Effector CD4-positive, alpha-beta T cell (primary cell): Measurements from ENCODE around the gene MIEF1.

ENCODE experiments used
- DNase-seq: peaks from one replicate; pipeline ENCODE4 v3.0.0-alpha.2; 2020

MIEF1 gene

DNA sequence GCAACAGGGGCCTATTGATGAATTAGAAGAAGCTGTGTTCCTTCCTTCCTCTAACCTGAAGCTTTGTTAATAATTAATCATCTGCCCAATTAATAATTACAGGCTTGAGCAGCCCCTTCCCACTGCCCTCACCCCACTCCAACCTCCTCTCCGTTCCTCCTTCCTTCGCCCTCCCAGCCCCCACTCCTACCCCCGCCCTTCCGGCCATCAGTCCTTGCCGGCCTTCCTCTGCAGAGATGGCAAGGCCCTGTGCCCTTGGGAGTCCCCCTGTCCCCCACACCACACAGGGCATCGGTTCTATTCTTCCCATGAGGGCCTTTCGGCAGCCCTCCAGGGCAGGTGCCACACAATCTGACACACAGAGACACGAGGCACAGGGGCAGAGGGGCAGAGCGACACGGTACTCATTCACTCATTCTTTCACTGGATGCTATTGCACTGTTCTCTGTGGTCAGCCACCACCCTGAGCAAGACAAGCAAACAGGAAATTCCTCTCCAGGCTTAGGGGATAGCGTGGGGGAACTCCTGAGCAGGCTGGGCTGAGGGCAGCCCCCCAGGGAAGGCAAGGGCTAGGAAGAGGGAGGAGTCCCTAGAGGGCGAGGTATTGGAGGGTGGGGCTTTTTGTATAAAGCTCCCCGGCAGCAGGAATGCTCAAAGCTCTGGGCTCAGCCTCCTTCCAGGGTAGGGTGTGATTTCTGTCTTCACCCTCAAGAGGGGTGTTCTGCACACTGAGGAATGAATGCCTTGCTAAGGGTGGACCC lies 30.5 kb upstream of the MIEF1 start:
- DNase-seq = no peak

DNA sequence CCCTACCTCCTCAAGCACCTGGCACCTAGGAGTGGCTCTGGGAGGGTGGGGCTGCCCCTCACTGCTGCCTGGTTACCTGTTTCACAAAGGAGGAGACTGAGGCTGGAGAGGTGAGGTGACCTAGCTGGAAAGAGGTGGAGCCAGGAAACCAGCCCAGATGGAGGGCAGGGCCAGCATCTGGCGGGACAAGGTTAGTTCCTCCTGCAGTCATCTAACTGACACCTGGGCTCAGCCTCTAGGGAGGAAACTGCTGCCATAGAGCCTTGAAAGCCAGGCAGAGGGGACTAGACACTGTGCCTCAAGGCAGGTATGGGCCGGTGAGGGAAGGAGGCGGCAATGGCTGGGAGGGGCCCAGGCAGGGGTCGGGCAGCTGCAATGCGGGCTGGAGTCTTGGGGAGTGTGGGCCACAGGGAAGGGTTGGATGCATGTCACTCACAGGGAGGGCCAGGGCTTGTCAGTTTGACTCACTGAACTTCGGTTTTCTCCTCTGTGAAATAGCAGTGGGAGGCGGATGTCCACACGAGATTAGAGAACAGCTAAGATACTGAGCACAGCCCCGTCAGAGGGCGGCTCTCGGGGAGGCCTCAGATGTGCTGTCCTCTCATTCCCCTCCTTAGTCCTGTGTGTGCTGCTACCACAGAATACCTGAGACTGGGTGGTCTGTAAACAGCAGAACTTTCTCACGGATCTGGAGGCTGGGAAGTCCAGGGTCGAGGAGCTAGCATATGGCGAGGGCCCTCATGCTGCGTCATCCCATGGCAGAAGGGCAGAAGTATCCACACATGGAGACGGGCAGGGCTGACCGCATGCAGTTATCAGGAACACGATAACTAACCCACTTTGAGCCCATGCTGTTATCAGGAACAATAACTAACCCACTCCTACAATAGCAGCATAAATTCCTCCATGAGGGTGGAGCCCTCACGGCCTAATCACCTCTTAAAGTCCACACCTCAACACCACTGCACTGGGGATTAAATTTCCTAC lies 29.2 kb upstream of the MIEF1 start:
- no peak for DNase-seq

DNA sequence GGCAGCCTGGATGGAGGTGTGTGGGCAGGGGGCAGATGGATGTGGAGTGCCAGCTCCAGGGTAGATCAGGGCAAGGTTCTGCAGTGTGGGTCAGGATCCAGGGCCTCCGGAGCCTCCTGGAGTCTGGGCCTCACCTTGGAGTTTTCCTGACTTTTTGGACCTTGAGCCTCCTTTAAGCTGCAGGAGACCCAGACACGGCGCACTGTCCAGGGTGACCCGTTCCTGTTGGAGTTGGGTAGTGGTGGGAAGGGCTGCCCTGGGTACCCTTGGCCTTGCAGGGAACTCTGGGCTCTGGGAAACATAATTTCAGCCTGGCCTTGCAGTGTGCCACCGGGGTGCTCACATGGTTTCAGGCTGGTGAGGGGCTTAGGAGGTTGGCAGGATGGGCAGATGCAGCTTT lies 28.2 kb upstream of the MIEF1 start:
- DNase-seq = no peak

DNA sequence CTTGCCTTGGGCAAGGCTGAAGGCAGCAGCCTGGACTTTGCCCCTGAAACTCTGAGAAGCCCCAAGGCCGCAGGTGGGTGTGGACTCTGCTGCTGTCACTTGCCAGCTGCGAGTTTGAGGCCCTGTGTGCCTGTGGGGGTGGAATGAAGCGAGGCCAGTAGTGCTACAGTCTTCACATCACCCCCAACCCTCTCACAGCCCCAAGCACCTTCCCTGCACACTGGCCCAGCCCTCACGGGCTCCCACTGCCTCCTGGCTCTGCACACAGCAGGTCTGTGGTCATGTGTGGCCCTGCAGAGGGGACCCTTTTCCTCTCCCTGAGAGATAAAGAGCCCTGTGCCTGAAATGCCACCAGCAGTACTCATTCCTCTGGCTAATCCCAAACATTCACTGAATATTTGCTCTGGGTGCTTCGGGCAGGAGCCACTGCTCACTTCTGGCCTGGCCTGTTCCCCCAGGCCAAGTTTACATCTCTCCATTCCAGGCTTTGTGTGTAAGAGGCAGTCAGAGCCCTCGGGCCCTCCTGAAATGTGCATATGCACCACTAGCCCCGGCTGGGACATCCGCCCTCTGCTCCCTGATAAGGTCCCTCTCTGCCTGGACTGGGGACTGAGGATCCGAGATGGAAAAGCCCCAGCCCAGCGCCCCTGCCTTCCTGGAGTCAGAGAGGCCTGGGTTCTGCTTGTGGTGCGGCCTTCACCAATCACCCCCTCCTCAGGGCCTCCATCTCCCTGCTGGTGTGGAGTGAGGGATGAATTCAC lies 27.6 kb upstream of the MIEF1 start:
- no peak for DNase-seq

DNA sequence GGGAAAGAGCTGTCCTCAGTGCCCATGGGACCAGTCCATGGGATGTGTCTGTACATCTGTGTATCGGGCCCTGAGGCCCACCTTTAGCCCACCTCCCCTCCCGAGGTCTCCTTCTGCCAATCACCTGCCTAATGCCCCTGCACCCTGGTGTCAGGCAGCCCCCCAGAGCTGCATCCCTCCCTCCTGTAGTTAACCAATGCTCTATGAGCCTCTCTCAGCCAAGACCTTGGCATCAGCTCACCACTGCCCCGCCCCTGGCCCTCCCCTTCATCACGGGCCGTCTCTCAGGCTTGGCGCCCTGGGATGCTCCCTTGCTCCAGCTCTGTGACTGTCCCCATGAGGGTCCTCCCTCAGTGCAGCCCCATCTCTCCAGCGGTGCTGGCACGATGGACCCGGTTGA lies 26.8 kb upstream of the MIEF1 start:
- no peak for DNase-seq

DNA sequence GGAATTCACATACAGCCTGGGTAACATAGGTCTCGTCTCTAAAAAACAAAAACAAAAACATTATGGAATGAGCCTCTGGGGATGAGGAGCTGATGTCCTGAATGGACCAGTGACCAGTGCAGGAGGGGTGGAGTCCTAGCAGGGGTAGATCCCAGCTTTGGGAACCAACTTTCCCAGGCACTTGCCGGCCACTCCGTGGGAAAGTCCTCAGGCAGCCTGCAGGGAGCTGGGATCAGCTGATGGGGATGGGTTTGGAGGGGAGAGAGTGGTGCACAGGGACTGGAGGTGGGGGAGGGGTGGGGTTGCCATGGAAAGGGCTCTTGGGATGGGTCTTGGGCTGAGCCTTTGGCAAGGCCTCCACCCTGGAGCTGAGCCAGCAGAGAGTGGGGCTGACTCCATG lies 26.2 kb upstream of the MIEF1 start:
- DNase-seq = no peak

DNA sequence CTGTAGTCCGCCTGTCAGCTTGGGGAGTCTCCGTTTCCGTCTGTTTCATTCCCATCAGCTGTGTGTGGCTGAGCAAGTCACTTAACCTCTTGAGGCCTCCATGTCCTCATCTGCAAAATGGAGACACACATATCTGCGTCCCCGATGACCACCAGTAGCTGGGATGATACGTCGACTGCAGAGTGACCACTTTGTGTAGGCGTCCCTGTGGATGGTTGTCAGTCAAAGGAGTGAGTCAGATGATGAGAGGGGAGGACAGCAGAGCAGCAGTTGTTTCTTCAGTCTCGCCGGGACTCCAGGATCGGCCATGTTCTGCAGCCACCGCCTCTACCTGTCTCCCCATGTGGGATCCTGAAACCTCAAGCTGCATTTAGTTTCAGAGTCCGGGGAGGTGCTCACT lies 25.4 kb upstream of the MIEF1 start:
- DNase-seq = no peak

DNA sequence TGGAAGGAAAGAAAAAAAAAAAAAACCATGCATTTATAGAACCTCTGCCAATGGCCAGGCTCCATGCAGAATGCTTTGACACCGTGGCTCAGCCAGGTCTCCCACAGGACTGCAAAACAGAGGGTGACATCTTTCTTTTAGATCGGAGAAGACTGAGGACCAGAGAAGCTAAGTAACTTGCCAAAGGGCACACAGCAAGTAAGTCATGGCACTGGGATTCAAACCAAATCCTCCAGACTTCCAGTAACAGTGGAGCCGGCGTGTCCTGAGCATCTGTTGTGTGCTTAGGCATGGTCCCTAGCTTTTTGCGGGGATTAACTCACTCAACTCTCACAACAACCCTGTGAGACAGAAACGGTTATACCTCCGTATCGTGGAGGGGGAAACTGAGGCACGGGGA lies 24.5 kb upstream of the MIEF1 start:
- DNase-seq = no peak

DNA sequence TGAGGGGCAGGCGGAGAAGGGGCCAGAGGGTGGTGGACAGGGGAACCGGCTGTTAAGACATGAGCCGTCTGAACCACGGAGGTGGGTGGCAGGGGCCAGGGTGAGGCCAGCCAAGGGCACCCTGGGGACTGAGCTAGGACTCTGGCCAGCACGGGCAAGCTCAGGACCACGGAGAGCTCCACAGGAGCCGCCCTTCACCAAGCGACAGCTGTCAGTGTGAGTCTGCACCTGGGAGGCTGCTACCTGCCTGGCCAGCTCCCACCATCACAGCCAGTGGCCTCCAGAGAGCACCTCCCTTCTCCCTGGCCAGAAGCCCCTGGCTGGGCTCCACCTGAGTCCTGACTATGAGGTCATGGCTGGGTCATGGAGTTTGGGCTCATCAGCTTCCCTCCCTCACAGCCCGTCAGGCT lies 23.6 kb upstream of the MIEF1 start:
- no peak for DNase-seq

DNA sequence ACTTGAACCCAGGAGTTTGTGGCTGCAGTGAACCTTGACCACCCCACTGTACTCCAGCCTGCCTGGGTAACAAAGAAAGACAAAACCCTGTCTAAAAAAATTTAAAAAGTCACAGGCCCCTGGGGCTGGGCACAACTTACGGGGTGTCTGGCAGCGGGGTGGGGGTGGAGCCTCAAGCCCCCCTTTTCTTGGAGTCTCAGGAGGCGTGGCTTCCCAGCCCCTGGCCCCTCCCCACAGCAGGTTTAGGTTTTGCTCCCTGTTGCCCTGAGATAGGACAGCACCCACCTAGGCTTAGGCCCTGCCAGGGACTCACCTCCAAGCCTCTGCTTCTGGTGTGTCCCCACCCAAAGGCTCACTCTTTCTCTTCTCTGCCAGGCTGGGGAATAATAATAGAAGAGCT lies 22.8 kb upstream of the MIEF1 start:
- no peak for DNase-seq

DNA sequence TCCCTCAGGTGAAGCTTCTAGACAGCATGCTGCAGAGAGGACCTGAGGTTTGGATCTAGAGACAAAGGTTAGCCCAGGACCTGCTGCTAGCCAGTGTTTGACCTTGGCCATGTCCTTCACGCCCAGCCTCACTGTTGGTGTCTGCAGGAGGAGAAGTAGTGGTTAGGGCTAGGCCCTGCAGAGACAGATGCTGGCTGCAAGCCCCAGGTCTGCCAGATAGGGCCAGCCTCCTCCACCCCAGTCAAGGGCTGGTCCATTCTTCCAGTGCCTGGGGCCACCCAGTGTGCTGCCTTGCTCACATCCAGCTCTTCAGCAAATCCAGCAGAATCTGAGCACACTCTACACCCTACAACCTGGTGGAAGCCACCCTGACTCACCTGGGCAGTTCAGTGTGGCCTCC lies 21.5 kb upstream of the MIEF1 start:
- no peak for DNase-seq

DNA sequence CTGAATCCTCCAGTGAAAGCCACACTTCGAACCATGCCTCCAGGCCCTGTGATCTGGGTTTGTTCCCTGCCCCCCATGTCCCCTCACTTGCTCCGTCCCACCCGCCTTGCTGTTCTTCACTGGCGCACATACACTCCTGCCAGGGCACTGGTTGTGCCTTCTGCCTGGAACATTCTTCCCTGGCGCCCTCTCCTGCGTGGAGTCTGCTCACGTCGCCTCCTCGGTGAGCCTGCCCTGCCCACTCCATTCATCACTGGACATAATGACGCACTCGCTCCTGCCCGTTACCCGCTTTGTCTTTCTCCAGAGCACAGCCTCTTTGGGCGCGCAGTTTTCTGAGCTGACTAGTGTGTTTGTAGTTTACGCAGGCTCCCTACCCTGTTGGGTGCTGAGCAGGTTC lies 21.0 kb upstream of the MIEF1 start:
- DNase-seq = no peak

DNA sequence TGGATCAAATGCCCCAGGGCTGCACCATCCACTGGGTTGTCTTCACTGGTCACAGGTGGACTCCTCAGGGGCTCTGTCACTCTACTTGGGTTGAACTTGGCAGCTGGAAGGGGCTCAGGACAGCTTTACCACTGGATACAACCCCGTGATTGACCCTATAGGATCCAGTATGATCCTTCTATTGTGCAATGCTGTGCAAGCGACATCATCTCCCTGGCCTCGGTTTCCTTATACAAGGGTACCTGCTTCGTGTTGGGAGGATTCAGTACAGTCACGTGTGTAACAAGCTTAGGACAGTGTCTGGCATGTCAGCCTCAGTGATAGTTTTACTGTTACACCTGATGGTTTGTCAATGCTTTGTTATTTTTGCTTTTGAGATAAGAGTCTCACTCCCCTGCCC lies 20.5 kb upstream of the MIEF1 start:
- DNase-seq = no peak

DNA sequence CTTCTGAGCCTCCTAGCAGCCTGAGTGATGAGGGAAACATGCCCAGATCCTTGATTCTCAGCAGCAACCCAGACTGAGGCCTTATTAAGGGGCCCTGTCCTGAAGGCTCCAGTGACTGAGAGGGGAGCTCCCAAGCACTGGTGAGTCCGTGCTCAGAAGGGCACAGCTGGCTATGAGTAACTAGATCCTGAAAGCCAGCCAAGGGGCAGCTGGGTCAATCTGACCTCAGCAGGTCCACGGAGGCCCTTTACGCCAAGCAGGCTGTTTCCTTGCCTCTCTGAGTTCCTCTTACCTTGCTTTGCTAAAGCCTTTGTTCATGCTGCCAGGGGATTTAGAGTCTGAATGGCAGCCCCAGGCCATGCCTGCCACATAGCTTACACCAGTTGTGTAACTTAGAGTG lies 19.3 kb upstream of the MIEF1 start:
- no peak for DNase-seq

DNA sequence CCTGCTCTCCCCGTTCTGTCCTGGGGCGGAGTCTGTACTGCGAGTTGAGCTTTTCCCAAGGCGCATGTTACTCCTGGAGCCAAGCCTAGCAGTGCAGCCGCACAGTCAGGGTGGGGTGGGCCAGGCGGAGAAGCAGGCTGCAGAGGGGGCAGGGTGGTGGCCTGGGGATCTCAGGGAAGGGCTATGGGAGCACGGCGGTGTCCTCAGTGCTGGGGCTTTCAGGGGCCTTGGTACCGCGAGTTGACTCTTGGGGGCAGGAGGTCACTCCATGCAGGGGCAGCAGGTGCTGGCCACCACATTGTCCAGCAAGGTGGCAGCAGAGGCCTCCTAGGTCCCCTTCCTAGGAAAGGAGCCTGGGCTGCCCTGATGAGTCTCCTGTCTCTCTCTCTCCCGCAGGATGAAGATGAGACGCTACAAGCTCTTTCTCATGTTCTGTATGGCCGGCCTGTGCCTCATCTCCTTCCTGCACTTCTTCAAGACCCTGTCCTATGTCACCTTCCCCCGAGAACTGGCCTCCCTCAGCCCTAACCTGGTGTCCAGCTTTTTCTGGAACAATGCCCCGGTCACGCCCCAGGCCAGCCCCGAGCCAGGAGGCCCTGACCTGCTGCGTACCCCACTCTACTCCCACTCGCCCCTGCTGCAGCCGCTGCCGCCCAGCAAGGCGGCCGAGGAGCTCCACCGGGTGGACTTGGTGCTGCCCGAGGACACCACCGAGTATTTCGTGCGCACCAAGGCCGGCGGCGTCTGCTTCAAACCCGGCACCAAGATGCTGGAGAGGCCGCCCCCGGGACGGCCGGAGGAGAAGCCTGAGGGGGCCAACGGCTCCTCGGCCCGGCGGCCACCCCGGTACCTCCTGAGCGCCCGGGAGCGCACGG lies 14.9 kb upstream of the MIEF1 start:
- DNase-seq = no peak

DNA sequence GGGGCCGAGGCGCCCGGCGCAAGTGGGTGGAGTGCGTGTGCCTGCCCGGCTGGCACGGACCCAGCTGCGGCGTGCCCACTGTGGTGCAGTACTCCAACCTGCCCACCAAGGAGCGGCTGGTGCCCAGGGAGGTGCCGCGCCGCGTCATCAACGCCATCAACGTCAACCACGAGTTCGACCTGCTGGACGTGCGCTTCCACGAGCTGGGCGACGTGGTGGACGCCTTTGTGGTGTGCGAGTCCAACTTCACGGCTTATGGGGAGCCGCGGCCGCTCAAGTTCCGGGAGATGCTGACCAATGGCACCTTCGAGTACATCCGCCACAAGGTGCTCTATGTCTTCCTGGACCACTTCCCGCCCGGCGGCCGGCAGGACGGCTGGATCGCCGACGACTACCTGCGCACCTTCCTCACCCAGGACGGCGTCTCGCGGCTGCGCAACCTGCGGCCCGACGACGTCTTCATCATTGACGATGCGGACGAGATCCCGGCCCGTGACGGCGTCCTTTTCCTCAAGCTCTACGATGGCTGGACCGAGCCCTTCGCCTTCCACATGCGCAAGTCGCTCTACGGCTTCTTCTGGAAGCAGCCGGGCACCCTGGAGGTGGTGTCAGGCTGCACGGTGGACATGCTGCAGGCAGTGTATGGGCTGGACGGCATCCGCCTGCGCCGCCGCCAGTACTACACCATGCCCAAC lies 14.1 kb upstream of the MIEF1 start:
- DNase-seq = no peak

DNA sequence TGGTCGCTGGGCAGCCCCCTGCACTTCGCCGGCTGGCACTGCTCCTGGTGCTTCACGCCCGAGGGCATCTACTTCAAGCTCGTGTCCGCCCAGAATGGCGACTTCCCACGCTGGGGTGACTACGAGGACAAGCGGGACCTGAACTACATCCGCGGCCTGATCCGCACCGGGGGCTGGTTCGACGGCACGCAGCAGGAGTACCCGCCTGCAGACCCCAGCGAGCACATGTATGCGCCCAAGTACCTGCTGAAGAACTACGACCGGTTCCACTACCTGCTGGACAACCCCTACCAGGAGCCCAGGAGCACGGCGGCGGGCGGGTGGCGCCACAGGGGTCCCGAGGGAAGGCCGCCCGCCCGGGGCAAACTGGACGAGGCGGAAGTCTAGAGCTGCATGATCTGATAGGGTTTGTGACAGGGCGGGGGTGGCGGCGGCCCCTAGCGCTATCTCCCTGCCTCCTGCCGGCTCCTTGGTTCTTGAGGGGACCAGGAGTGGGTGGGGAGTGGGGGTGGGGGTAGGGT lies 13.5 kb upstream of the MIEF1 start:
- DNase-seq = no peak

DNA sequence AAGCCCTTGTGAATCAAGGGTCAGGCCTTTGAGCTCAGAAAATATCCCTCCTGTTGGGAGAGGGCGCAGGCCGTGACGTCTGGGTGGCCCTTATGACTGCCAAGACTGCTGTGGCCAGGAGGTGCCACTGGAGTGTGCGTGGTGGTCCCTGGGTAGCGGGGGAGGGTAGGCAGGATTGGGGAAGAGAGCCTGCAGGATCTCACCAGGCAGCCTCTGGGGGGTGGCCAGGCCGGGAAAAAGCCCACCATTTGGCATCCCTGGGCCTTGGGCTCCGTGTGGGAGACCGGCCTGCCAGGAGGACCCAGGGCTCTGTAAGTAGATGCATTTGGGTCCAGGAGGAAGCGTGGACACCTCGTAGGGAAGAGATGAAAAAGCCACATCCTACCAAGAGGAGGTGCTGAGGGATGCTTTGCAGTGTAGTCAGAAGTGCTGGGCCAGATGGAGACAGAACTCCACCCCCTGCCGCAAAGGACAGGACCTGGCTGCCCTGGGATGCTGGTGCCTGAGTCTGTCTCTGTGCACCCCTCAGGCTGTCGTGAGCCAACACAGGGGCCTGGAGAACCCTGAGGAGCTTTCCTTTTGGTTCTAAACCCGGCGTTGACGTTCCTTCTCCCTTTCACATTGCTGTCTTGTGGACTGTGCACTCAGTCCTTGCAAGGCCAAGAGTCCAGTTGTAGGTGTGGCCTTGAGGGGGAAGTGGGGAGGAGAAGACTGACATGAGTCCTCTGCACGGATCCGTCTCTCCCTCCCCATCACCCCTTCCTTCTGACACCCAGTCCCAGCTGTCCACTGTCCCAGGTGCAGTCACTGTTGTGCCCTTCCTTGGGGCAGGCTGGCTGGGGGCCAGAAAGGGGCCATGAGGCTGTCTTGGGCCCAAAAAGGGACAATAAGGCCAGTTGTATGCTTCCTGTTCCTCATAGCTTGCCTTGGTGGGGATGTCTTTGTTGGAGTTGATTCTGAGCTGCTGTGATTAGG lies 12.7 kb upstream of the MIEF1 start:
- DNase-seq = no peak

DNA sequence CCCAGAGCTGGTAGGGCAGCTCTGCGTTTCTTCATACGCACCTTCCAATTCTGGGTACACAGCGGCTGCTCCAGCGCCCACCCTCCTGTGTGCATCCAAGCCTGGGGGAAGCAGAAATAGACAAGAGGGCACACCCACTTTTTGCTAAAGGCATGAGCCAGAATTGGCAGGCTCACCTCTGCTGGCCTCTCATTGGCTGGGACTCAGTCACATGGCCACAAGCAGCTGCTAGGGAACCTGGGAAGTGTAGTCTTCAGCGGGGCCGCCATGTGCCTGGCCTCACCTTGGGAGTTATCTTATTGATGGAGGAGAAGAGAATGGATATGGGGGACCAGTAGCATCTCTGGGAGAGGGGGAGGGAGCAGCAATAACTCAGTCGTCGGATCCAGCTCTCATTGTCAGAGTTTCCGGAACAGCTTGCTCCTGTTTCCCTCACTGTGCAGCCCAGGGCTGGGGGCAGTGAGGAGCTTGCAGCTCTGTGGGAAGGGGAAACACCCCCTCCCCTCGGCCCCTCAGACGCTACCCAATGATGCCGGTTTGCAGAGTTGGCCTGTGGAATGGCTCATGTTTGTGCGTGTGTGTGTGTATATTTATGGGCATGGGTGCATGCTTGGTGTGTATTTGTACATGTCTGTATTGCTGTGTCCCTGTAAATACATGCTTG lies 11.8 kb upstream of the MIEF1 start:
- peak; percentile 73 for DNase-seq
